Vagina (tissue), 2 donors: ENCODE data around the gene SNU13. TPM values are rescaled to one million over a fixed set of nuclear protein-coding genes. Genes with fewer than 3 reads are reported as not detected.
"Not testable (repeated sequence)": the region's sequence is repeated elsewhere in the genome, so short reads cannot be mapped to it uniquely, and the experiment has no call there.

Experiments
- DNase-seq, 2 donors: peaks; one replicate each; pipeline ENCODE4 v3.0.0-alpha.2; 2017; ENCODE audit errors: extremely low spot score in 2 of 2
- H3K27ac ChIP-seq: fragments of 200-600 bp; sonication (generic); one replicate; pipeline ENCODE4 v1.5.1; 2019
- H3K27me3 ChIP-seq: fragments of 200-600 bp; sonication (generic); one replicate; pipeline ENCODE4 v1.5.1; 2019
- H3K36me3 ChIP-seq, 2 donors: fragments of 200-600 bp; sonication (generic); one replicate each; pipeline ENCODE4 v1.5.1; 2017 to 2019
- H3K4me1 ChIP-seq: fragments of 200-600 bp; sonication (generic); one replicate; pipeline ENCODE4 v1.5.1; 2019
- H3K4me3 ChIP-seq, 2 donors: fragments of 200-600 bp; sonication (generic); 1 replicate in 1 of 2; 2 replicates in 1 of 2; pipeline ENCODE4 v1.5.1; 2016 to 2019
- H3K9me3 ChIP-seq: fragments of 200-600 bp; sonication (generic); one replicate; pipeline ENCODE4 v1.5.1; 2019
- CTCF ChIP-seq, 3 experiments: fragments of 450-650 bp in 2 of 3; fragments of 200-600 bp in 1 of 3; sonication (generic) in 1 of 3; IDR thresholded peaks; one replicate each; pipeline ENCODE4 v1.5.1; 2017 to 2019; ENCODE audit warnings: antibody characterized with exemption in 3 of 3, mild to moderate bottlenecking in 2 of 3, moderate library complexity in 2 of 3
- POLR2A ChIP-seq, 2 donors: fragments of 450-650 bp; IDR thresholded peaks; one replicate each; pipeline ENCODE4 v1.6.1; 2017; ENCODE audit warnings: antibody characterized with exemption in 2 of 2, mild to moderate bottlenecking in 2 of 2, moderate library complexity in 2 of 2
- POLR2AphosphoS5 ChIP-seq, 2 donors: sonication (generic); formaldehyde crosslinking; IDR thresholded peaks; one replicate each; pipeline ENCODE4 v1.9.0; 2017; ENCODE audit warnings: antibody characterized with exemption in 2 of 2, mild to moderate bottlenecking in 2 of 2, low read depth in 1 of 2; ENCODE audit not compliant: insufficient read depth in 1 of 2
- intact Hi-C: fragments of 100-400 bp; cut with DNase I; formaldehyde crosslinking; loops from one replicate; pipeline ENCODE4 v1.15.1; 2023
- total RNA-seq: library from RNA; depleted of rRNA; stranded (reverse); fragments of >200 nt; gene quantifications from one replicate; pipeline ENCODE4 v1.2.3, GENCODE V29; 2016

Gene SNU13
- total RNA-seq, 1 donor from 2014 or later = 113 TPM

- no peaks in the 10 kb centered on the region for H3K27me3 ChIP-seq
These were observed 15.7 kb downstream of the SNU13 start for GRCh38 chr22:41672780-41673509.

DNA sequence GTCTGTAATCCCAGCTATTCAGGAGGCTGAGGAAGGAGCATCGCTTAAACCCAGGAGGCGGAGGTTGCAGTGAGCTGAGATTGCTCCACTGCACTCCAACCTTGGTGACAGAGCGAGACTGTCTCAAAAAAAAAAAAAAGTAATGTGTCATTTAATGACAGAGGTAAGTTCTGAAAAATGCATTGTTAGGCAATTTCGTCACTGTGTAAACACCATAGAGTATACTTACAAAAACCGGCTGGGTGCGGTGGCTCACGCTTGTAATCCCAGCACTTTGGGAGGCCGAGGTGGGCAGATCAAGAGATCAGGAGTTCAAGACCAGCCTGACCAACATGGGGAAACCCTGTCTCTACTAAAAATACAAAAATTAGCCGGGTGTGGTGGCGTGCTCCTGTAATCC is 16.6 kb downstream of the SNU13 start:
- H3K27me3 ChIP-seq, H3K4me3 ChIP-seq, H3K27ac ChIP-seq, H3K9me3 ChIP-seq, intact Hi-C loops, DNase-seq: not testable (repeated sequence)
- peak in 1 of 2 donors; percentile 26 for TF ChIP-seq POLR2AphosphoS5 (IDR thresholded peaks at IDR 0.05; ENCODE audit: insufficient read depth in 1 of 2, low read depth in 1 of 2)
- H3K4me1 ChIP-seq = peaks cover 12% of the 10 kb centered on the region
- H3K36me3 ChIP-seq = peaks cover 0 to 22% of the 10 kb centered on the region in 2 donors

More at GRCh38 chr22:41672780-41673509, 15.7 kb downstream of the SNU13 start:
- TF ChIP-seq CTCF (IDR thresholded peaks at IDR 0.05) (no peak), POLR2A (IDR thresholded peaks at IDR 0.05) (no peak), POLR2AphosphoS5 (IDR thresholded peaks at IDR 0.05; ENCODE audit: insufficient read depth in 1 of 2, low read depth in 1 of 2) (no peak)
- Histone ChIP-seq H3K27ac (no peak overlapping the region), H3K4me1 (peaks cover 4% of the 10 kb centered on the region), H3K4me3 (no peak overlapping the region), H3K36me3 (peaks cover 0 to 30% of the 10 kb centered on the region in 2 donors), H3K9me3 (no peaks in the 10 kb centered on the region)
- DNase-seq = no peak
- intact Hi-C loops = no loop called here

- H3K9me3 ChIP-seq = no peaks in the 10 kb centered on the region
- no peak overlapping the region for H3K4me3 ChIP-seq
- intact Hi-C loops = no loop called here
- peaks cover 0 to 20% of the 10 kb centered on the region in 2 donors for H3K36me3 ChIP-seq
- TF ChIP-seq POLR2A (IDR thresholded peaks at IDR 0.05) (no peak), CTCF (IDR thresholded peaks at IDR 0.05) (no peak), POLR2AphosphoS5 (IDR thresholded peaks at IDR 0.05; ENCODE audit: insufficient read depth in 1 of 2, low read depth in 1 of 2) (no peak)
- H3K4me1 ChIP-seq = peaks cover 19% of the 10 kb centered on the region
- H3K27ac ChIP-seq = no peak overlapping the region
- H3K27me3 ChIP-seq = no peaks in the 10 kb centered on the region
- DNase-seq = no peak
These were observed 19.4 kb downstream of the SNU13 start for GRCh38 chr22:41668971-41669911.

- H3K27me3 ChIP-seq = no peaks in the 10 kb centered on the region
- H3K36me3 ChIP-seq = peaks cover 4 to 52% of the 10 kb centered on the region in 2 donors
- H3K4me3 ChIP-seq = no peak overlapping the region
- TF ChIP-seq POLR2AphosphoS5 (IDR thresholded peaks at IDR 0.05; ENCODE audit: insufficient read depth in 1 of 2, low read depth in 1 of 2) (no peak), CTCF (IDR thresholded peaks at IDR 0.05) (no peak), POLR2A (IDR thresholded peaks at IDR 0.05) (no peak)
- no peaks in the 10 kb centered on the region for H3K9me3 ChIP-seq
- no peak overlapping the region for H3K27ac ChIP-seq
- intact Hi-C loops = no loop called here
- peaks cover 19% of the 10 kb centered on the region for H3K4me1 ChIP-seq
- DNase-seq = no peak
These were observed 23.7 kb downstream of the SNU13 start for GRCh38 chr22:41664951-41665350.

DNA sequence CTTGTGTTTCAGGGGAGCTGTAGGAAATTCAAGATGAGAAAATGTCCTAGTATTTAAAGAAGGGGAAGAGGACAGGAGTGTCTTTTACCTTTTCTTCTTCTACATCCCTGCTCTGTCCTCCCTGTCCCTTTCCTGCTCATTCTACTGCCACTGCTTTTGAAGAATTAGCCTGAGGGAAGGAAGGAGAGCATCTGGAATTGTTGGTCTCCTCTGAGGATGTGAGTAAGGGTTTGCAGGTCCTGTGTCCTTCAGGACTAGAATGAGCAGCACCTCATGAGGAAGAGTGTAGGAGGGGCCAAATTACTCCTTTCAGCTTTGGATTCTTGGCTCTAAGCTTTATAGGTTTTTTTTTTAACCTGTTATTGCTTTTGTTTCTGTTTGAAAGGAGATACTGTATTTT is 24.2 kb downstream of the SNU13 start:
- no peak overlapping the region for H3K27ac ChIP-seq
- TF ChIP-seq POLR2AphosphoS5 (IDR thresholded peaks at IDR 0.05; ENCODE audit: insufficient read depth in 1 of 2, low read depth in 1 of 2) (no peak), POLR2A (IDR thresholded peaks at IDR 0.05) (no peak), CTCF (IDR thresholded peaks at IDR 0.05) (no peak)
- no peaks in the 10 kb centered on the region for H3K9me3 ChIP-seq
- H3K27me3 ChIP-seq = no peaks in the 10 kb centered on the region
- no peak for DNase-seq
- intact Hi-C loops = no loop called here
- peaks cover 19% of the 10 kb centered on the region for H3K4me1 ChIP-seq
- H3K4me3 ChIP-seq = no peak overlapping the region
- H3K36me3 ChIP-seq = peaks cover 4 to 56% of the 10 kb centered on the region in 2 donors

GRCh38 chr22:41663594-41663993 is 25.1 kb downstream of the SNU13 start:
- H3K27ac ChIP-seq, DNase-seq, H3K4me3 ChIP-seq, H3K27me3 ChIP-seq, H3K9me3 ChIP-seq, intact Hi-C loops: not testable (repeated sequence)
- Histone ChIP-seq H3K4me1 (peaks cover 19% of the 10 kb centered on the region), H3K36me3 (peaks cover 4 to 65% of the 10 kb centered on the region in 2 donors)
